ENCODE results near the gene NAIF1.

The NAIF1 gene

DNA sequence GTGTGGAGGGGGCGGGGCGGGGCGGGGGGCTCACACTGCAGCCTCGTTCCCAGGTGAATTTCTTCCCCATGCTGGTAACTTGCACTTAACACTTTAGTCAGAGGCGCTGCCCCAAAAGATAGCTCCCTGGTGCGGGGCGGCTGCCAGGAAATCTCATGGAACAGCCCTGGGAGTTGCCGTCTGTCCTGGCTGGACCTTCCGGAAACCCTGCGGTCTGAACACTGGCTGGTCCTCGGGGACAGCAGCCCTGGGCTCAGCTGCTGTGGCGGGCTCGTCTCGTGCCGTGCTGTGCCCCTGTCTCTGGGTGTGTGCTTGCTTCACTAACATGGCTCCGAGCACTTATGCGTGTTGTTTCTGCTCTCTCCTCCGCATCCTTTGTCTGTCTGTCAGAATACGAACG, 34.6 kb upstream of the NAIF1 start:
- DNase-seq = no peak

- no peak for DNase-seq
These were observed 34.1 kb upstream of the NAIF1 start for GRCh38 chr9:128101231-128101661.

DNA sequence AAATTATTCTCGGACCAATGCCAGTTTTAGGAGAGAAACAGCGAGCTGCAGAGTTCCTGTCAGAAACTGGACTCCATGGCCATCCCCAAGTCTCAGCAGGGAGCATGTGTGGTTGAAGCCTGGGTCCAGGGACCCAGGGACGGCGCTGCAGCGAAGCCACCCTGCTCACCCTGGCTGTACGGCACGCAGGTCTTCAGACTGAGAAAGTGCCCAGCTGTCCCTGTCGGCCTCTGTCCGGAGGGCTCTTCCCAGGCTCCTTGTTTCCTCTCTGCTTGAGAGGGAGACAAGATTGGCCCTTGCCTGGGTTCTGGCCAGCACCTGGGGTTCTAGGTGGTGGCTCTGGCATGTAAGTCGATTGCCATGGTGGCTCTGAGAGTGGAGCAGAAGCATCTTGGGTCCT, 33.5 kb upstream of the NAIF1 start:
- no peak for DNase-seq

- no peak for DNase-seq
These were observed 32.9 kb upstream of the NAIF1 start for GRCh38 chr9:128099932-128100491.

DNA sequence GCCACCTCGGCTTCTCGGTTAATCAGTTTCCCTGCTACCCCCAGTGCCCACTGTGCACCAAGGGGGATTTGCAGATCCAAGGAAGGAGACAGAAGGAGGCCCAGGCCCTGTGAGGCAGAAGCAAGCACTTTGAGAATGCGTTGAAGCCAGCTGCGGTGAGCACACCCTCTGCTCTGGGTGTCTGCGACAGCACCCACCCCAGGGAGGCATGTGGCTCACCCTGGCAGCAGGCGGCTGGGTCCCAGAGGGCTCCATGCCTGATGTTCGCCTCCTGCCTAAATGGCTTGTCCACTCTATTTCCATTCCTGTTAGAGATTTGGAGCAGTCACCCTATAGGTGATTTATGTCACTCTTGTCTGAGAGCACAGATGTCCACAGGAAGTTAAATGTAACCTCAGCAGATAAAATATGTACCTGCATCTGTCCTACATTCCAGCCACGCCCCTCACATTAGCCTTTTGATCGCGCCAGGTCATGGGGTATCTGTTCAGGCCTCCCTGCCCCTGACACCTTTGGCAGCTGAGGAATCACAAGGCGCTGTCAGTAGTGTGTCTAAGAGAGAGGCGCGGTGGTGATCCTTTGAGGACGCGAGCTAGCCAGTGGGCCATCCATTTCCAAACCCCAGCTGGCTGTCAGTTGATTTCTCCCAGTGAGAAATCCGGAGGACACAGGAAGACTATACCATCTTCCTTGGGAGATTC, 32.3 kb upstream of the NAIF1 start:
- DNase-seq = no peak

- DNase-seq = peak; percentile 98
These were observed 31.4 kb upstream of the NAIF1 start for GRCh38 chr9:128098297-128099230.

DNA sequence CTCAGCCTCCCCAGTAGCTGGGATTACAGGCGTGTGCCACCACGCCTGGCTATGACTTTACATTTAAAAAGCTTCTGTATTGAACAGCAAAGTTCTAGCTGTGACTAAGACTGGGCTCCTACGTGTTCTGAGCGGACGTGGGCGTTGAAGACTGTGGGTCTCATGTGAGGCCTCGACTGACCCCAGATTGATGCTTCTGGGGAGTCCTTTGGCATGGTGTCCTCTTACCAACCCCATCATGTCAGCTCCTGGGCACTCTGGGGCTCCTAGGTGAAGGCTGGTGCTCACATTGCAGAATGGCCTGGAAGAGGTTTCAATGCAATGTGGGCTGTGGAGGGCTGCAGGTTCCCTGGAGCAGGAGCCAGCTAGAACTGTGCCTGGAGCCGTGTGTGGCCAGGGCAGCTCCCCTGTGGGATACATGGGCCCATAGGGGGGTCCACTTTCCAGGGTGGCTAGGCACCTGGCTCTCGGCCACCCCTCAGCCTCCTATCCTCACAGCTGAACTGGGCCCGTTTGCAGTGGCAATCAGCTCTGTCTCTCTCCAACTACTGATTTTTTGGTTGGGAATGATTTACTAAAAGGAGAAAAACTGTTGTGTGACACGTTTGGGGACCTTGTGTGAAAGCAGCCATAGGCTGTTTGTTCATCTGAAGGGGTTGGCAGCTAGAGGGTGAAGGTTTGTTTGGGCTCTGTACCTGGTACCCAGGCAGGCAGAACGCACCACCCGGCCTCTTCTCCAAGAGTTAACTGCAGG, 30.6 kb upstream of the NAIF1 start:
- no peak for DNase-seq

DNA sequence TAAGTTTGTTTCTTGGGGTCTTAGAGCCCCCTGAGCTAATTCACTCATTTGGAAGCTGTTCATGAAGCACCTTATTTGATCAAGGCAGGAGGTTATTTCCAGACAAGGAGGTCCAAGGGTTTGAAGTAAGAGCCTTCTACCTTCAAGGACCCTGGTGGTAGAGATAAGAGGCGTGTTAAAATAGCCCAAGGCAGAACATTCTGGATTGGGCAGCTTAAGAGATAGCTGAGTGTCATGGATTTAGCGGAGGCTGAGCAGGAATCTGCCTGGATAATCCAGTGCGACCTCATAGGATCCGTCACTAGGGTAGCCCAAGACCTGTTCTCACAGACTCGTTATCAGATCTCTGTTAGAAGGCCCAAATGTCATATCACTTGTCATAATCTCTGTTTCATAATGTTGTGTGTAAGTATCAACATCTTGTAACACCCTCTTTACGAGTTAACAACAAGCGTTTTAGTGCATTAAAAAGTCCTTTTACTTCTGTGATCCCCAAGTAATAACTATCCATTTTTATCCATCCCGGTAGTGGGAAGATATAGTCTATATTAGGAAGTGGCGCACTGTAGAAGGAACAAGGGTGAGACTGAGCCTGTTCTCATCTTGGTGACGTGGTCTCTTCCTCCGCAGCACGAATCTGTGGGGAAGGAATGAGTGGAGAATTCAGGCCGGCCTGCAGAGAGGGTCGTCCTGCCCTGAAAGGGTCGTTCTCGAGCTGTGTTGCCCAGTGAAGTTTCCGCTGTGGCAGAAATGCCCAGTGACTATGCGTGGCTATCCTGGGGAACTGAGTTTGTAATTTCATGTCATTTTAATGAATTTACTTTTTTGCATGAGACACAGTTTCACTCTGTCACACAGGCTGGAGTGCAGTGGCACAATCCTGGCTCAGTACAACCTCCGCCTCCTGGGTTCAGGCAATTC, 29.8 kb upstream of the NAIF1 start:
- DNase-seq = no peak

DNA sequence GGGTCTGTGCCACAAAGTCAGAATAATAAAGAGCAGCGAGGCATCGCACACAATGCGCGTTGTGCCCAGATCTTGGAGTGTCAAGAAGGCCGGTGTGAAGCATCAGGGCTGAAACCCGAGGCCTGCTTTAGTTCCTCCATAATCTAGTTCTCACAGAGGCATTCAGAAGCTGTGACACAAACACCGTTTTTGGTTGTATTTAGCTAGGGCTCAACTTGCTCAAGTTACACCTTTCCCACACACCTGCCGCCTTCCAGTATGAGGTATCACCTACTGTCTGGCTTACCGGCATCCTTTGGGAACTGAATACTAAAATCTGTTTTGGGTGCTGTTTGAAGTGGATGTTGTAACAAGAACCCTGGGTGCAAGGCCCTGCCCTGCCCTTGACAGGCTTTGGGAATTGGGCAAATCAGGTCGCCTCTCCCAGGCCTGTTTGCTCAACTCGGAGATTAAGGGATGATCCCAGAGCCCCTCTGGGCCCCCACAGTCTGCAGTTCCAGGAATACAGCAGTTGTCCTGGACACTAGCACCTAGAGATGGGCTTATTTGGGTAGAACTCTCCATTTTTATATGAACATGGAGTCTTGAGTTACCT, 27.9 kb upstream of the NAIF1 start:
- DNase-seq = no peak

DNA sequence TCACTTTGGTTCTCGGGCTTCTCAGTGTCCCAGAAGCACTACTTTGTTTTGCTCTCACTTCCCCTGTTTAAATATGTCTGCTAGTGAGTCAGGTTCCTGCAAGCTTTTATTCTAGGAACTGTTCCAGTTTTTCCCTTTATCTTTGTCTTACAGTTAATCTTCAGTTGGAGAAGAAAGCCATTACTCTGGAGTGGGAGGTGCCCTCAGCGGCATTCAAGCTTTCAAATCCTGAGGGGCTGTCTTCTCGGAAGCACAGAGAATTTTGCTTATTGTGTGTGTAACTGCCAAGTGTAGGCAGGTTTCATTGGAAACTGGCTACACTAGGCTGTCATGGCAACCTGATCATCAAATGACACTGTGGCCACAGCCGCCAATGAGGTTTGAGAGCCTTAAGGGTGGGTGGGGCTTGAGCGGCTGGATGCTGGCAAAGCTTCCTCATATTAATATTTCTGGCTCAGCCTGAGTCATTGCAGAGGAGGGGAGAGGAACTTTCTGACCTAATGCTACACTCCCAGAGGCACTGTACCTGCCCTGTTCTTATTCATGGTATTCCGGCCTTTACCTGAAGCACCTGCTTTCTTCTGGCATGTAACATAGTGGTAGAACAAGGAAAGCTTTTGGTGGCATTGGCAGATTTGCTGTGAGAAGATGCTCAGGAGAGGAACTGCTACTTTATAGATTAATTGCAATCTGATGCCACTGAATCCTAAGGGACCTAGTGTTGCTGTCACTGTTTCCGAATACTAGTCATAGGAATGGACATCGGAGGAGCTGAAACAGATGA, 27.2 kb upstream of the NAIF1 start:
- peak; percentile 96 for DNase-seq

- DNase-seq = no peak
These were observed 25.9 kb upstream of the NAIF1 start for GRCh38 chr9:128093011-128093410.

- DNase-seq = no peak
These were observed 25.3 kb upstream of the NAIF1 start for GRCh38 chr9:128092199-128092977.

DNA sequence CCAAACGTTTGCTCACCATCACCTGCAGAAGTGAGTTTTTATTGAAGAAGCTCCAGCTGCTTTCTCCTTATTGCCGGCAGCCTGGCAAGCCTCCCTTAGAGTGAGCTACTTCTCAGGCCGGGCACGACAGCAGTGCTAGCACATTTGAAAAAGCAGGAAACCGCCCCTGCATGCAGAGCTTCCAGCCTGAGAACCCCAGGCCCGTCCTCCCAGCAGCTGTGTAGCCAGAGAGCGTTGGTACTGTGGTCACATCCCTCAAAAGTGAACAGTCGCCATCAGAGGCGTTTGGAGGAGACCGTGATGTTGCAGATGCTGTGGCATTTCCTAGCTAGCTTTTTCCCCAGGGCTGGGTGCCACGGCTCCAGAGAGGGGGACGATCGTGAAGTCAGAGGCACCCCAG, 24.5 kb upstream of the NAIF1 start:
- no peak for DNase-seq

DNA sequence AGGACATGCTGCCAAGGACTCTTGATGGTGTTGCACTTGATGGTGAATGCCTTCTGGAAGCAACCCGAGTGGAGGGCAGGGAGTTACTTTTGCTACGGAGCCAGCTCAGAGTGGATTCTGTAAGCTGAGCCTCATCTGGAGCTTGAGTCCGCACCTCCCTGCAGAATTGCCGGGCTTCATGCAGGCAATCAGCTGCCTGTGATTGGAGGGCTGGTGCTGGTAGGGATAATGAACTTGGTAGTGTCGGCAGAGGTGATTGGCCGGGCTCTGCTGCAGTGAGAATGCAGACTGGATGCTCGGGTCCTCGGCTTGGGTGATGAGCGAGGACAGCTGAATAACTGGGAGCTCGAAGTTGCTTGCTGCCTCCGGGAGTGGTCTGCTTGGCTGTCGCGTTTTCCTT, 24.0 kb upstream of the NAIF1 start:
- peak; percentile 92 for DNase-seq

- DNase-seq = no peak
These were observed 22.2 kb upstream of the NAIF1 start for GRCh38 chr9:128089299-128089698.

- no peak for DNase-seq
These were observed 21.3 kb upstream of the NAIF1 start for GRCh38 chr9:128088253-128088945.

- DNase-seq = no peak
These were observed 20.1 kb upstream of the NAIF1 start for GRCh38 chr9:128087262-128087661.

GRCh38 chr9:128085943-128086342, 18.8 kb upstream of the NAIF1 start:
- DNase-seq = no peak

- DNase-seq = no peak
These were observed 17.6 kb upstream of the NAIF1 start for GRCh38 chr9:128084746-128085145.
